Measurements from ENCODE around the gene IL17RC.
A peak's percentile ranks its signal among the peaks of the same experiment; 100 is the strongest.

The IL17RC gene

DNA sequence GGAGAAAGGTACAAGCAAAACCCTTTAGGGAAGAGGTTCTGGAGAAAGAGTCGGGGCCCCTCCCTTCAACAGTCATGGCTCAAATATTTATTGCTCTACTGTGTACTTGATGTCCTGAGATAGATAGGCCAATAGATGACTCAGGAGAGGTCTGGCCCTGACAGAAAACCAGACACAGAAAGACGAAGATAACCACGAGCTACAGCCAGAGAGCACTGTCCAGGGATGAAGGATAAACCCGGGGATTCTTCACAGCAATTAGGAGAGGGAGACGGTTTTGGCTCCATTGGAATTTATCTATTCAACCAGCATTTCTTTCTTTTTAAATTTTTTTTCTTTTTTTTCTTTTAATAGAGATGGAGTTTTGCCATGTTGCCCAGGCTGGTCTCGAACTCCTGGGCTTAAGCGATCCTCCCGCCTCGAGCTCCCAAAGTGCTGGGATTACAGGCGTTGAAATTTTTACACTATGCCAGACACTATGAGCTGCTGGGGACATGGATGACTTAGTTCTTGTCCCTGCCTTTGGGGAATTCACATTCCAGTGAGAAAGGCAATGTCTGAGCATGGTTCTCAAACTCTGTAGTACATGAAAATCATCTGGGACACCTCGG is 32.2 kb upstream of the IL17RC start:
- Mint-ChIP-seq H3K4me3 (no peak overlapping the region), H3K27me3 (ENCODE audit: low read depth) (no peaks in the 10 kb centered on the region), H3K4me1 (peaks cover 13% of the 10 kb centered on the region), H3K9me3 (no peaks in the 10 kb centered on the region), H3K36me3 (ENCODE audit: low read depth) (no peaks in the 10 kb centered on the region), H3K27ac (no peak overlapping the region)
- TF ChIP-seq, protein P1, sequence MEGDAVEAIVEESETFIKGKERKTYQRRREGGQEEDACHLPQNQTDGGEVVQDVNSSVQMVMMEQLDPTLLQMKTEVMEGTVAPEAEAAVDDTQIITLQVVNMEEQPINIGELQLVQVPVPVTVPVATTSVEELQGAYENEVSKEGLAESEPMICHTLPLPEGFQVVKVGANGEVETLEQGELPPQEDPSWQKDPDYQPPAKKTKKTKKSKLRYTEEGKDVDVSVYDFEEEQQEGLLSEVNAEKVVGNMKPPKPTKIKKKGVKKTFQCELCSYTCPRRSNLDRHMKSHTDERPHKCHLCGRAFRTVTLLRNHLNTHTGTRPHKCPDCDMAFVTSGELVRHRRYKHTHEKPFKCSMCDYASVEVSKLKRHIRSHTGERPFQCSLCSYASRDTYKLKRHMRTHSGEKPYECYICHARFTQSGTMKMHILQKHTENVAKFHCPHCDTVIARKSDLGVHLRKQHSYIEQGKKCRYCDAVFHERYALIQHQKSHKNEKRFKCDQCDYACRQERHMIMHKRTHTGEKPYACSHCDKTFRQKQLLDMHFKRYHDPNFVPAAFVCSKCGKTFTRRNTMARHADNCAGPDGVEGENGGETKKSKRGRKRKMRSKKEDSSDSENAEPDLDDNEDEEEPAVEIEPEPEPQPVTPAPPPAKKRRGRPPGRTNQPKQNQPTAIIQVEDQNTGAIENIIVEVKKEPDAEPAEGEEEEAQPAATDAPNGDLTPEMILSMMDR (IDR thresholded peaks at IDR 0.05; ENCODE audit: unreplicated experiment in 3 of 3) = no peak

DNA sequence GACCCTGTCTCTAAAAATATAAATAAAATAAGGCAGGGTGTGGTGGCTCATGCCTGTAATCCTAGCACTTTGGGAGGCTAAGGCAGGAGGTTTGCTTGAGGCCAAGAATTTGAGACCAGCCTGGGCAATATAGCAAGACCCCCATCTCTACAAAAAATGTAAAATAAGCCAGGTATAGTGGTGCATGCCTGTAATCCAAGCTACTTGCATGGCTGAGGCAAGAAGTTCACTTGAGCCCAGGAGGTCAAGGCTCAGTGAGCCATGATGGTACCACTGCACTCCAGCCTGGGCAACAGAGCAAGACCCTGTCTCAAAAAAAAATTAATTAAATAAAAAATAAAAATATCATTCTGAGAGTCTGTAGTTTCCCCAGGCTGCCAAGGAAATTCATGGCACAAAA is 30.6 kb upstream of the IL17RC start:
- no peak overlapping the region for H3K4me3 Mint-ChIP-seq
- TF ChIP-seq, protein P1 (IDR thresholded peaks at IDR 0.05; ENCODE audit: unreplicated experiment in 3 of 3) = no peak
- H3K27me3 Mint-ChIP-seq (ENCODE audit: low read depth) = no peaks in the 10 kb centered on the region
- H3K36me3 Mint-ChIP-seq (ENCODE audit: low read depth) = peaks cover 3% of the 10 kb centered on the region
- no peaks in the 10 kb centered on the region for H3K9me3 Mint-ChIP-seq
- H3K4me1 Mint-ChIP-seq = peaks cover 11% of the 10 kb centered on the region
- no peak overlapping the region for H3K27ac Mint-ChIP-seq

GRCh38 chr3:9887480-9887879 is 29.4 kb upstream of the IL17RC start:
- H3K4me3 Mint-ChIP-seq = no peak overlapping the region
- no peak overlapping the region for H3K27ac Mint-ChIP-seq
- H3K4me1 Mint-ChIP-seq = peaks cover 13% of the 10 kb centered on the region
- H3K27me3 Mint-ChIP-seq (ENCODE audit: low read depth) = no peaks in the 10 kb centered on the region
- TF ChIP-seq, protein P1 (IDR thresholded peaks at IDR 0.05; ENCODE audit: unreplicated experiment in 3 of 3) = no peak
- H3K36me3 Mint-ChIP-seq (ENCODE audit: low read depth) = peaks cover 6% of the 10 kb centered on the region
- no peaks in the 10 kb centered on the region for H3K9me3 Mint-ChIP-seq

- no peak overlapping the region for H3K4me3 Mint-ChIP-seq
- no peaks in the 10 kb centered on the region for H3K9me3 Mint-ChIP-seq
- H3K27me3 Mint-ChIP-seq (ENCODE audit: low read depth) = no peaks in the 10 kb centered on the region
- peaks cover 22% of the 10 kb centered on the region for H3K4me1 Mint-ChIP-seq
- H3K27ac Mint-ChIP-seq = no peak overlapping the region
- peaks cover 15% of the 10 kb centered on the region for H3K36me3 Mint-ChIP-seq (ENCODE audit: low read depth)
- TF ChIP-seq, protein P1 (IDR thresholded peaks at IDR 0.05; ENCODE audit: unreplicated experiment in 3 of 3) = no peak
Observed at GRCh38 chr3:9888540-9888939, 28.4 kb upstream of the IL17RC start.

DNA sequence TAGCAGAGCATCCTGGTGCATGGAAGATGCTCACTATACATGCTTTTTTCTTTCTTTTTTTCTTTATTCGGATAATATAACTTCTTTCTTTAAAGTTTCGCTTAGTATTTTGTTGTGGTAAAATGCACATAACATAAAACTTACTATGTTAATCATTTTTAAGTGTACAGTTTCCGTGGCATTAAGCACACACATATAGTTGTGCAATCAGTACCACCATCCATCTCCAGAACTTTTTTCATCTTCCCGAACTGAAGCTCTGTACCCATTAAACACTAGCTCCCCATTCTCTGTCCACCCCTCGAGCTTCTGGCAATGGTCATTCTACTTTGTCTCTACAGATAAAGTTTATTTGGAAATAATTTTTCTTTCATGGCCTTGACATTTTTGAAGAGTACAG is 27.5 kb upstream of the IL17RC start:
- Mint-ChIP-seq H3K4me1 (peaks cover 27% of the 10 kb centered on the region), H3K27me3 (ENCODE audit: low read depth) (no peaks in the 10 kb centered on the region), H3K4me3 (peak overlapping the region in 2 of 3 experiments; percentile 99), H3K36me3 (ENCODE audit: low read depth) (peaks cover 23% of the 10 kb centered on the region), H3K9me3 (no peaks in the 10 kb centered on the region), H3K27ac (peak overlapping the region; percentile 91 to 98 (median 97))
- TF ChIP-seq, protein P1 (IDR thresholded peaks at IDR 0.05; ENCODE audit: unreplicated experiment in 3 of 3) = no peak

All from nephron (organoid).